GM18870 (cell line): ENCODE results near the gene DCAF4L1.

ENCODE experiments used
- ATAC-seq: cut with Tn5 transposase; IDR thresholded peaks from one replicate; pipeline ENCODE4 v1.9.1; 2021; ENCODE audit warnings: moderate library complexity; ENCODE audit not compliant: unreplicated experiment

Gene DCAF4L1

GRCh38 chr4:41989994-41990364 is 8.4 kb downstream of the DCAF4L1 start:
- ATAC-seq = peak; percentile 8

GRCh38 chr4:41990365-41991111 is 9.0 kb downstream of the DCAF4L1 start, which contains the start of gene SLC30A9:
TSS of gene SLC30A9 (plus strand) at chr4:41990530. CDS start at chr4:41990652, 122 bp downstream.
- ATAC-seq = peak; percentile 98

- no peak for ATAC-seq
Measured at GRCh38 chr4:41991916-41992767, 10.6 kb downstream of the DCAF4L1 start.

GRCh38 chr4:41992967-41993857 is 11.7 kb downstream of the DCAF4L1 start:
- ATAC-seq = no peak

- ATAC-seq = no peak
Measured at GRCh38 chr4:41994461-41994985, 13.0 kb downstream of the DCAF4L1 start.

GRCh38 chr4:41998019-41998418 is 16.5 kb downstream of the DCAF4L1 start:
- no peak for ATAC-seq

GRCh38 chr4:41999321-41999720 is 17.8 kb downstream of the DCAF4L1 start:
- ATAC-seq = no peak

- no peak for ATAC-seq
Measured at GRCh38 chr4:42008011-42008786, 26.6 kb downstream of the DCAF4L1 start.

- ATAC-seq = no peak
Measured at GRCh38 chr4:42015438-42015837, 33.9 kb downstream of the DCAF4L1 start.

- ATAC-seq = no peak
Measured at GRCh38 chr4:42018451-42018850, 36.9 kb downstream of the DCAF4L1 start.
